Stimulated activated CD4-positive, alpha-beta T cell treated with anti-CD3 and anti-CD28 coated beads, Interleukin-12 subunit alpha, Interleukin-12 subunit beta, amount 100 ng/mL, for 24 hours (primary cell): ENCODE measurements around the gene GMEB2.
A peak's percentile ranks its signal among the peaks of the same experiment; 100 is the strongest.
"Not testable (repeated sequence)": the region's sequence is repeated elsewhere in the genome, so short reads cannot be mapped to it uniquely, and the experiment has no call there.

Experiments used
- DNase-seq, 2 experiments: peaks; one replicate each; pipeline ENCODE4 v3.0.0-alpha.2; 2020; ENCODE audit warnings: low read depth in 2 of 2

The GMEB2 gene

DNA sequence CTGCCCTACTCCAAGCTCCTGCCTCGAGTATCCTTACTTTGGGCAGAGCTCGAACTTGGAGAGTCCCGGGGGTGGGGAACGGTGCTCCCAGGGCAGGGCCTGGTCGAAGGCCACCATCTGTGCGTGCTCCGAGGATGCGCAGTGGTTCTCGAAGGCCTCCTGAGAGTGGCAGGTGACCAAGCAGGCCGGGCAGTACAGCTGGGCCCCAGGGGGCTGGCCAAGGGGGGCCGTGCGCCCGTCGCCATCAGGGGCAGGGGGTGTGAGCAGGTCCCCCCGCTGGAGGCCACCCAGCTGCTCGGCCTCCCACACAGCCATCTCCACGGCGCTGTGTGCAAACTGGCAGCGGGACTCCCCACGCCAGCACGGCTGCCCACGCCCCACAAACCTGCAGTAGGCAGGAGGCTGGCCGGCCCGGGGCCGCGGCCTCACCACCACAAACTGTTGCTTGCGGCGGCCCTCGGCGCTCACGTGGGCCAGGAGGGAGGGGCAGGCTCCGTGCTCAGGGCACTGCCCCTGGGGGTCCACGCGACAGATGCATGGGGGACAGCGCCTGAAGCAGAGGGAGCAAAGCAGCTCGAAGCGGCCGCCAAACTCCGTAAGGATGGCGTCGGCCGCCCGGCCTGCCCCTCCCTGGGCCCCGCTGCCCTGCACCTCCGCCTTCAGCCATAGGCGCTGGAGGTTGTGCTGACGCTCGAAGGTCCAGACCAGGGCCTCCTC is 54.7 kb downstream of the GMEB2 start:
- no peak for DNase-seq

DNA sequence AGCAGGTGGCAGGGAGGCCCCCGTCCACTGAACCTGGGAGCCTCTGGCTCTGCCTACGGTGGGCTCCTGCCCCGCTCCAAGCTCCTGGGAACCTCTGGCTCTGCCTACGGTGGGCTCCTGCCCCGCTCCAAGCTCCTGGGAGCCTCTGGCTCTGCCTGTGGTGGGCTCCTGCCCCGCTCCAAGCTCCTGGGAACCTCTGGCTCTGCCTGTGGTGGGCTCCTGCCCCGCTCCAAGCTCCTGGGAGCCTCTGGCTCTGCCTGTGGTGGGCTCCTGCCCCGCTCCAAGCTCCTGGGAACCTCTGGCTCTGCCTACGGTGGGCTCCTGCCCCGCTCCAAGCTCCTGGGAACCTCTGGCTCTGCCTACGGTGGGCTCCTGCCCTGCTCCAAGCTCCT is 55.8 kb downstream of the GMEB2 start:
- DNase-seq: not testable (repeated sequence)

DNA sequence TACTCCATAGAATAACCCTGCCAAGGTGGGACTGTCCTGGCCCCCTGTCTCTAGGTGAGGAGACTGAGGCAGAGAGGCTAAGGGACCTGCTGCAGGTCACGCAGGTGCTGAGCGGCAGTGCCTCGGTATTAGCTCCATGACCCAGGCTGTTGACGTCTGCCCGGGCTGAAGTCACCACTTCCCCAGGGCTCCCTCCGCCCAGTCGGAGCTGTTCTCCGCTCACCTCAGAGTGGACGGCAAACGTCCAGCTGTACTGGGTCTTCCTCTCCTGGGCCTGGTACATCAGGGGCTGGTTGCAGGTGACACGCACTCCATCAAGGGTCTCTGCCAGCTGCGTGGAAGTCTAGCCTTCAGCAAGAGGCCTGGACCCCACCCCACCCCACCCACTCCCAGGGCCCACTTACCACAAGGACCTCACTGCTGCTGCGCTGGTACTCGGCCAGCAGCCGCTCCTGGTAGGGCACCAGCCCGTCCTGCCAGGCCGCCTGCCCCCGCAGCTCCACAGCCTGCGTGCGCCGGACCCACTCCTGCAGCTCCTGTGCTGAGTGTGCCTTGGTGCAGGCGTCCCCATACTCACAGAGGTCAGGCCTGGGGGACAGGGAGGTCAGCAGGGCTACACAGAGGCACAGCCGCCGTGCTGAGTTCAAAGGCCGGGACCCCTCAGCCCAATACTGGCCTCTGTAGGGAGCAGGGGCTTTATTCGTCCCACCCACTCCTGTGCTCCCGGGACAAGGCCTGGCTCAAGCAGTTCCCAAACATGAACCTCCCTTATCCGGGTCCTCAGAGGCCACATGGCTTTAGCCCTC is 56.4 kb downstream of the GMEB2 start:
- no peak for DNase-seq

GRCh38 chr20:63568986-63569949 is 57.6 kb downstream of the GMEB2 start:
- DNase-seq: no peak

DNA sequence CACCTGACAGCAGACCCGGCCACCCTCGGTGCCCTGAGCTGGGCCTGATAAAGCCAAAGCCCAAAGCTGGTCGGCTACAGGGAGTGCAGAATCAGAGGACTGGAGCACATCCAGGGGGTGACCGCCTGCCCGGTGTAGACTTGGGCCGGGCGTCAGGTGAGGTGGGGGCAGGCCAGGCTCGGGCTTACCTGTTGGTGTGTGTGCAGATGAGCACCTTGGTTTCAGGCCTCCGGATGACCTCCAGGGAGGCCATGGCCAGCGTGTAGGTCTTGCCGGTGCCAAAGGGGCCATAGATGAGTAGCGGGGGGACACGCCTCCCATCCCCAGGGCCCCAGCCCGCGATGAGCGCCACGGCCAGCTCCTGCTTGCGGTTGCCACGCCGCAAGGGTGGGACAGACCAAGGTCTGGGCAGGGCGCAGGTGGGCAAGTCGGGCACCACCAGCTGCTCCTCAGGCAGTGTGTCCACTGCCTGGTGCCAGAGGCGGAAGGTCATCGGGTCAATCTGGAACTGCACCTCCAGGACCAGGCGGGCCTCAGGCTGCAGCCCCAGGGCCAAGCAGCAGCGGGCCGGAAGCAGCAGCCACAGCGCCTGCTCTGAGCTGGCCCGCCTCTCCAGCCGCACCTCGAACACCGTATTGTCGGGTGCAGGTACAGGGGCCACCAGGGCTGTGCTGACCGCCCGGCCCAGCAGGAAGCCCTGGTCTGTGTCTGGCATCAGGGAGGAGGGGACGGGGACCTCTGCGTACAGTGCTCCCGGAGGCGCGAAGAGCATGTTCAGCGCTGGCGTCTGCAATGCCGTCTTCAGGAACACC is 58.5 kb downstream of the GMEB2 start:
- DNase-seq: no peak

DNA sequence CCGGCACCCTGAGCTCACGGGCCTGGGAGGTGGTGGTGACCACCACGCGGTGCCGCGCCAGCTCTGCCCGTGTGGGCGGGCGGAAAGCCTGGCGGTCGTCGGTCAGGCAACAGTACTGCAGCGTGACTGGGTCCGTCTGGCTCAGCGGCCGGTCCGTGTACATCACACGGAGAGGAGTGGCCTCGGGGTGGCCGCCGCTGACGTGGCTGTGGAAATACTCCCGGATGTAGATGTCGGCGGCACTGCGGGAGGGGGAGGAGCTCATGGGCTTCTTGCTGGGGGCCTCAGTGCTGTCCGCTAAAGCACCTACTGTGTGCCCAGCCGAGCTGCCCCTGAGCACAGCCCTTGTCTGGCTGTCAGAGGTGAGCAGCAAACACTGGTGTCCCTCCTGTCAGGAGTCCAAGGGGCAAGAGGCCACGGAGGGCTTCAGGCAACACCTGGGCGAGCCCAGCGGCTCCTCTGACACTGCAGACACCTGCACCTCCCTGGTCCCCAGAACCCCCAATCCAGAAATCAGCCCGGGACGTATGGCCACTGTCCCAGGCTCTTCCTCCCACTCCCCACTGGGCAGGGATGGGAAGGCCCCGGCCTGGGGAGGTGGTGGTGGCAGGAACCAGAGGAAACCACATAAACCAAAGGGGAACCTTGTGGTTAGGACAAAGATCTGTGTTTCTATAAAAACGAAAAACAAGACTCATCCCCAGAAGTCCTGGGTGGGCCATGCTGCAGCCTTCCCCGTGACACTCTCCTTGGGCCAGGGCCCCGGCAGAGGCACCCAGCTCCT is 59.3 kb downstream of the GMEB2 start:
- DNase-seq: peak in 1 of 2 experiments; percentile 37

- no peak for DNase-seq
These were observed 59.8 kb downstream of the GMEB2 start for GRCh38 chr20:63567136-63567385.

DNA sequence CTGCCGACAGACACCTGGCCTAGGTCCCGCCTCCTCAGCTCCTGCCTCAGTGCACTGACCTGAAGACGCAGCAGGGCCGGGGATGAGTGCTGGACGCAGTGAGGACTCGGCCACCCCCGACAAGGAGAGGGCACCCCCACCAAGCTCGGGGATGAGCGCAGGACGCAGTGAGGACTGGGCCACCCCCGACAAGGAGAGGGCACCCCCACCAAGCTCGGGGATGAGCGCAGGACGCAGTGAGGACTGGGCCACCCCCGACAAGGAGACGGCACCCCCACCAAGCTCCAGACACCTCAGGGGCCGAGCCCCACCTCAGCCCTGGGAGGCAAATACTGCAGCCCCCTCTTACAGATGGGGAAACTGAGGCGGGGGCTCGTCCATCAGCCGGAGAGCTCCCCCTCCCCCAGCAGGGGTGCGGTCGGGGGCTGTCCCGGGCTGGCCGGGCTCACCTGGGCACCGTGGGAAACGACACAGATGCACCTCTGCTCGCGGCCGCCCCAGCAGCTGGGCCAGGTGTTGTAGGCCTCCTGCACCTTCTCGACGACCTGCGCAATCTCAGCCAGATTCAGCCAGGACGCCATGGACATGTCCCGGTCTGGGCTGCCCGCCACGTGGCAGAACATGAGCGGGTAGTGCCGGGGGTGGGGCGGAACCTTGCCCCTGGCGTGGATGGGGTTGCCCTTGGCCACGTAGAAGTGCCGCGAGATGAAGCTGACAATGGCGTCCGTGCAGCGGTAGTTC is 60.3 kb downstream of the GMEB2 start:
- DNase-seq: no peak

DNA sequence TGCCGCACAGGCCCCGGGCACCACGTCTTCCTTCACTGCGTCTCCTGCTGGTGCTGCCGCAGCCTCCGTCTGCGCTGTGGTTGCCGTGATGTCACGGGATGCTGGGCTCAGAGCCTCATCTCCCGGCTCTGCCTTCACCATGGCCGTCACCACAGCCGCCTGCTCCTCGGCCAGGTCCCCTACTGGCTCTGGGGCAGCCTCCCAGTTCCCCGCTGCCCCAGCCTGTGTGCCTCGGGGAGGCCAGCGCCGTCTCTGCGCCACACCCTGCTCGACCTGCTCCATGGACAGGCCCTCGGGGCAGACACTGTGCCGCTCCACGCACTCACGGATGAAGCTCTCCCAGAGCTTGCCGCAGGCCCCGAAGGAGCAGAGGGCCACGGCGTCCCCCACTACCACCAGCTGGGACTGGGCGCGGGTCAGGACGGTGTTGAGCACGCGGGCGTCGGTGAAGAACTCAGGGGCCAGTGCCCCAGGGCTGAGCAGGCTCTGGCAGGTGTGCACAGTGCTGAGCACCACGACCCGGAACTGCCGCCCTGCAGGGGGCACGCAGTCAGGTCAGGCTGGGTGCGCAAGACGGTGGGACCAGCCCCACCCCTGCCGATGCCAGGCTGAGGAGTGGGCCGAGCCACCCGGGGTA is 61.1 kb downstream of the GMEB2 start:
- DNase-seq: no peak

DNA sequence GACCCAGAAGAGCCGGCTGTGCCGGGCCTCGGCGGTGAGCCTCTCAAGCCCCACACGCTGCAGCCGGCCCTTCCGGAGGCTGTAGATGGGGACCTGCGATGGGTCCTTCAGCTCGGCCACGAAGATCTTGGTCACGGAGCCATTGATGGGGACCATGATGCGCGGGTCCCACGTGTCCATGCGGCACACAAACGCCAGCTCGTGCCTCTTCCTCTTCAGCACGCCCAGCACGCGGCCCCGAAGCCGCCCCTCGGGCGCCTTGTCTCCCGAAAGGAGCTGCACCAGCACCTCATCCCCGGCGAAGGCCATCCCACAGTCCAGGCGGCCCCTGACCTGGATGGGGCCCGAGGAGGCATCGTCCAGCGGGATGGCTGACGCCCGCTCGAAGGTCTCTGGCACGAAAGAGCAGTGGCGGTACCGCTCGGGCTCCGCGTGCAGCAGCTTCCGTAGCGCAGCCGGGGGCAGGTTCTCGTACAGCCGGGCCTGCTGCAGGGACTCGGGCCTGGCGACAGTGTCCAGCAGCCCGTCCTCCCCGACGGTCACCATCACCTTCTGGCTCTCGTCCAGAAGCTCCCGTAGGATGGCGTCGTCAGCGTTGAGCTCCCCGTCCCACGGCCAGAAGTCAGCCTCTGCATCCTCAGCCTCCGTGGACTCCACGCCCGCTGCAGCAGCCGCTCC is 61.7 kb downstream of the GMEB2 start:
- DNase-seq: no peak

- DNase-seq: no peak
These were observed 62.7 kb downstream of the GMEB2 start for GRCh38 chr20:63564036-63564810.

DNA sequence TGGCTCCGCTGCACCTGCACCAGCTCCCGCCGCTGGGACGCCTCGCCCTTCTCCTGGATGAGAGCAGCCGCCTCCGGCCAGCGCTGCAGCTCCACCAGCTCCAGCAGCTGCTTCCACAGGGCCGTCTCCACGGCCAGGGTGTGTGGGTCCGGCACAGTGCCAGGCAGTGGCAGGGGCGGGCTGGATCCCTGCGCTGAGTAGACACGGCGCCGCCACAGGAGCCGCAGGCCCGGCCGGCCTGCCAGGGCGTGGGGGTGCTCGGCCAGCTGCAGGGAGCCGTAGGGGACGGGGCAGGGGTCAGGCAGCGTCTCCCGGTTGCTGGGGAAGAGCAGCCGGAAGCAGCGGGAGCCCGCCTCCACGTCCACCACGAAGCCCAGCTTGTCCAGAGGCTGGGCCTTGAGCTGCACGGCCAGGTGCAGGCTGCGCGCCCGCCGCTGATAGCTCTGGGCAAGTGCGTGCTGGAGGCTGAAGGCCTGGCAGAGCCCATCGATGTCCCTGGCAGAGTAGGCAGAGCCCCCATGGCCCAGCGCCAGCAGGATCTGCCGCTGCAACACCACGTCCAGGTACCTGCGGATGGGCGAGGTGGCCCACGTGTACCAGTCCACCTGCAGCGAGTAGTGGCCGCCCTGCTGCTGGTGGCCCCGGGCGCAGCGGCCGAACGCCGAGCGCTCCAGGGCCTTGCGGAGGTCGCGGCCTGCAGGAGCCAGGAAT is 63.5 kb downstream of the GMEB2 start:
- no peak for DNase-seq

DNA sequence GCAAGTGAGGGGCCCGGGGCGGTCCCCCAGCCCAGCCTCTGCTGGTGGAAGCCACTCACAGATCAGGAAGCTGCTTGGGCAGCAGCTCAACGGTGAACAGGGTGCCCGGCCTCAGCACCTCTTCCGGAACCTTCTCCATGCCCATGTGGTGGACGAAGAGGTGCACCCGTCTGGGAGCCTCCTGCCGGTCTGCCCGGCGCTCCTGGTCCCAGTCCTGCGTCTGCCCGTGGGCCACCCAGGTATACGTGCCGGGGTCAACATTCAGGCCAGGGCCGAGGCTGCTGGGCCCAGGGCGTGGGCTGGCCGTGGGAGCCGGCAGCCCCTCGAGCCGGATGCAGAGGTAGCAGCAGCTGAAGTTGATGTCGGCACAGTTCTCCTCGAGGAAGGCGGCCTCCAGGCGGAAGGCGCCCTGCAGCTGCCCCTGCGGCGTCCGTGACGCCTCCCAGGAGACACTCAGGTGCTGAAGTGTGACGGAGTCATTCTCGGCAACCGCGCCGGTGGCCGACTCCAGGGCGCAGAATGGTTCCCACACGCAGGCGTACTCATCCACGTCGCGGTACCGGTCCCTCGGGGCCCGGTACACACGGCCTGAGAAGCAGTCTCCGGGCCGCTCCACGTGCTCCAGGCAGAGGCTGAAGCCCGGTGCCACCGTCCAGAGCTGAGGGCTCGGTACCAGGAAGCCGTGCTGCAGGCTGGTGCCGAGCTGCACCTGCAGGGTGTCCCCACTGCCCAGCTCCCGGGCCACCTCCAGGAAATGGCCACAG is 64.3 kb downstream of the GMEB2 start:
- DNase-seq: no peak

DNA sequence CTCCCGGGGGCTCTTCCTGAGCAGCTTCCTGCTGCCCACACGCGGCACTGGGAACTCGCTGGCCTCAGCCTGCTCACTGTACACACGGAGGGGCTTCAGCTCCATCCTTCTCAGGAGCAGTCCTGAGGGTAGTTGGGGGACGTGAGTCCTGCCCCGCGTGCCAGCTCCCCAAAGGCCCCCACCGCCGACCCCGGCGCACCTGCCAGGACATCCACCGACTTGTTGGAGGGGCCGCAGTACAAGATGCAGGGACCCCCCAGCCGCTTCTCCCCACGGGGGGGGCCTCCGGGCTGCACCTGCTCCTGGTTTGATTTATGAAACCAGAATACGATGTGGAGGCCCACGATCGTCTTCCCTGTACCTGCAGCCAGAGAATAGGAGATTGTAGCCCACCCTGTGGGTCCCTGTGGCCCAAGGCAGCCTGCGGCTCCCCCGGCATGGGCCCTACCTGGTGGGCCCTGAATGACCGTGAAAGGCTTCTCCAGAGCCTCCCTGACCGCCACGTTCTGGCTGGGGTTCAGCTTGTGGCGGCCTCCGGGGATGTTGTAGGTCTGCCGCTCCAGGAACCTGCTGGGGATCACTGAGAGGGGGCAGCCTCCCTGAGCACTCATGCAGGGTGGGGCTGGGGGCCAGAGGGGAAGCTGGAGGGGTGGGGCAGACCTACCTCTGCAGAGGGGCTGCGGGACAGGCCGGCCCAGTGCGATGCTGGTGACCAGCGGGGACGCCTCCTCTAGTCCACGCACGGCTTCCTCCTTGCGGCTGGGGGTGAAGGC is 65.1 kb downstream of the GMEB2 start:
- DNase-seq: no peak

DNA sequence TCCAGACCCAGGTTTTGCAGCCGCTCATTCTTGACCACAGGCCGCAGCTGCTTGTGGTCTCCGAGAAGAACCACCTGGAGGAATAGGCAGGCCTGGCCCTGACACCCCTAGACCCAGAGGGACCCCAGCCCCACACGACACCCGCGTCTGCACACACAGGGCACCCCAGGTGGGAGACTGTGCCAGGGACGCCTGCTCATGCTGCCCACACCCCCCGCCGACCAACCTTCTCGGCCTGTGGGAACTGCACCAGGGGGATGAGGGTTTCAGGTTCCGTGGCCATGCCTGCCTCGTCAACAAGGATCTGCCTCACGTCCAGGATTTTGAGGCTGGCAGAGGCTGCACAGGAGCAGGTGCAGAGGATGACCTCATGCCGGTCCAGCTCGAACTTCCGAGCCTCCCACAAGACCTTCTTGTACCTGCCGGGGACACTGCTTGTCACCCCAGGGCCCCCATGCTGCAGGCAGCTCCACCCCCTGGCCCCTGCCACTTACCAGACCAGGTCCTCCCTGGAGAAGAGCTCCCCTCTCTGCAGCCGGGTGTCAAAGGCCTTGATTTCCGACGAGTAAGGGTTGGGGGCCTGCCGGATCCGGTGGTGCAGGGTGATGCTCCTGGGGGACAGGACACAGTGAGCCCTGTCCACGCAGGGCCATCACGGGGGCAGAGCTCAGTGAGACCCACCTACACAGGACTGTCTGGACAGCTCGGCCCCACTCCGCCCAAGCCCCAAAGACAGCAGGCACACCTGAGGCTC is 65.9 kb downstream of the GMEB2 start:
- DNase-seq: no peak
